Measurements from ENCODE around the gene PEX1.
"Not testable (repeated sequence)": the region's sequence is repeated elsewhere in the genome, so short reads cannot be mapped to it uniquely, and the experiment has no call there.

PEX1 gene

DNA sequence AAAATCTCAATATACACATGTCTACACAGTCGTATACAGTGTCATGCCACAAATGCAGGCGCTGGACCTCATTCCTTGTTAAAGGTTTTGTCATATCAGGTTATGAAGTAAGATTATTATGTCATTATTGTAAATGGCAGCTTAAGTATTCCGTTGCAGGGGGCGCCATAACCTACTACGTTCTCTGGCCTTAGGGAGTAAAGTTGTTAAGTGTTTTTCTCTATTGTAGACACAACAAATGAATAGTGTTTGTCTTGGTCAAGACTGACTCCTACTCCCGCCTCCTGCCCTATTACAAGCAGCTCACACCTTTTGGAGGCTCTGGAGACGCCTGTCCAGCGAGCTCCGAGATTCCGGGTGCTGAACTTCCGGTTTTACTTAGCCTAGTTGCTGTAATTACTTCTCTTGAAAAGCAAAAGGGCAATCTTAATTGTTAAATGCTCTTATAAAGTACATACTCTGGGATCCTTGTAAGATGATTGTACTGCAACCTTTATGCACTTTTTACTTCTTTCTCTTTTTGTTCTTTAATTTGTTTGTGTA, 80.0 kb downstream of the PEX1 start:
- H2BK120ac ChIP-seq (ENCODE audit: insufficient read depth, low read length, poor library complexity), result no peak overlapping the region
- H3K27ac ChIP-seq (ENCODE audit: low read depth, low read length), result peak overlapping the region; percentile 95
- H3K4me1 ChIP-seq (ENCODE audit: control insufficient read depth in 1 of 2, insufficient read depth in 2 of 2, low read length in 2 of 2), result no peaks in the 10 kb centered on the region
- no CpG with 5 or more reads among the region's 11 CpGs for WGBS (ENCODE audit: extremely low coverage, insufficient coverage, insufficient read length)
- no peak overlapping the region for H3K14ac ChIP-seq (ENCODE audit: low read length)
- H3K4me3 ChIP-seq (ENCODE audit: low read depth, low read length), result peak overlapping the region; percentile 40
- H2AK5ac ChIP-seq (ENCODE audit: low read length), result no peak overlapping the region
- peaks cover 5% of the 10 kb centered on the region for H3K79me2 ChIP-seq (ENCODE audit: control insufficient read depth, insufficient read depth, low read length, poor library complexity)
- peaks cover 5 to 12% of the 10 kb centered on the region in 2 experiments for H3K36me3 ChIP-seq (ENCODE audit: control insufficient read depth in 1 of 2, insufficient read depth in 2 of 2, low read length in 2 of 2)
- no peak overlapping the region for H2AFZ ChIP-seq (ENCODE audit: insufficient read depth, low read length, poor library complexity)
- H3K9ac ChIP-seq (ENCODE audit: low read length), result no peak overlapping the region
- H3K9me3 ChIP-seq (ENCODE audit: insufficient read depth, low read depth, low read length), result no peaks in the 10 kb centered on the region
- DNase-seq, result peak; percentile 75 to 76
- no peak overlapping the region for H4K91ac ChIP-seq (ENCODE audit: low read depth, low read length)
- no peak overlapping the region for H4K12ac ChIP-seq (ENCODE audit: low read depth, low read length)
- no peak overlapping the region for H3K4ac ChIP-seq (ENCODE audit: low read depth, low read length)
- H3K27me3 ChIP-seq (ENCODE audit: insufficient read depth, low read length), result no peaks in the 10 kb centered on the region
- peak overlapping the region; percentile 95 for H2BK5ac ChIP-seq (ENCODE audit: low read depth, low read length, poor library complexity)
- H3K18ac ChIP-seq (ENCODE audit: low read length), result no peak overlapping the region
- peak overlapping the region; percentile 92 for H3K4me2 ChIP-seq (ENCODE audit: low read length)
- H2BK12ac ChIP-seq (ENCODE audit: low read length), result no peak overlapping the region
- peaks cover 7% of the 10 kb centered on the region for H3K79me1 ChIP-seq (ENCODE audit: low read length)
- no peak overlapping the region for H4K8ac ChIP-seq (ENCODE audit: low read depth, low read length)
- no peak overlapping the region for H3K23ac ChIP-seq (ENCODE audit: low read length)

DNA sequence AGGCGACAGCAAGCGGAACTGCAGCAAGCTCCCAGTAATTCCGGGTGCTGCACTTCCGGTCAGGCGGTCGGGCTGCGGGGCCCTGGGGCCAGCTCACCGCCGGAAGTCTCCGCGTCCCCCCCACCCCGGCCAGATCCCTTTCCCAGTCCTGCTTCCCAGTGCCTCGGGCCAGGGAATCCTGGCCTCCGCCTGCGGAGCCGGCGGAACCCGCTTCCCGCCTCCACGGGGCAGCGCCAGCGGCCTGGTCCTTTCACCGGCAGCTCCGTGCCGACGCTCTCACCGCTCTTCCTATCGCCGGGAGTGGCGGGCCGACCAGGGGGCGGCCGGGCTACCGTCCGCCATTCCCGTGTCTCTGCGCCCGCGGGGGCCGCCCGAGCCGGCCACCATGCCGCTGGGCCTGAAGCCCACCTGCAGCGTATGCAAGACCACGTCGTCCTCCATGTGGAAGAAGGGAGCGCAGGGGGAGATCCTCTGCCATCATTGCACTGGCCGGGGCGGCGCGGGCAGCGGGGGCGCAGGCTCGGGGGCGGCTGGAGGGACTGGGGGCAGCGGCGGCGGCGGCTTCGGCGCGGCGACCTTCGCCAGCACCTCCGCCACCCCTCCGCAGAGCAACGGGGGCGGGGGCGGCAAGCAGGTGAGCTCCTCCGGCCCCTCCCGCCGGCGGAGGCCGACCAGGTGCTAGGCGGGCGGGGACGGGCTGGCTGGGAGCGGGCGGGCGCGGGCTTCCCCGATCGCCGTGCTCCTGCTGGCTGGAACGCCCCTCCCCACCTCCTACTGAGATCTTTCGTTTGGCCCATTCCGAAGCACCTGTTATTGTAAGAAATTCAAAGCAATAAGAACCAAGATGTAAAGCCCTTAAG, 80.7 kb downstream of the PEX1 start, which contains the start of gene GATAD1:
Gene GATAD1, plus strand, starts transcription at position 138 of the 860 bp plus-strand sequence. Its CDS starts 248 bp downstream, at position 386.
- no peaks in the 10 kb centered on the region for H3K9me3 ChIP-seq (ENCODE audit: insufficient read depth, low read depth, low read length)
- no CpG with 5 or more reads among the region's 87 CpGs for WGBS (ENCODE audit: extremely low coverage, insufficient coverage, insufficient read length)
- H4K8ac ChIP-seq (ENCODE audit: low read depth, low read length), result peak within 1 kb of the TSS; percentile 94
- H3K18ac ChIP-seq (ENCODE audit: low read length), result peak within 1 kb of the TSS; percentile 55
- H4K12ac ChIP-seq (ENCODE audit: low read depth, low read length), result peak within 1 kb of the TSS; percentile 95
- H2BK5ac ChIP-seq (ENCODE audit: low read depth, low read length, poor library complexity), result peak within 1 kb of the TSS; percentile 95
- no peak within 1 kb of the TSS for H3K23ac ChIP-seq (ENCODE audit: low read length)
- peak within 1 kb of the TSS; percentile 58 for H2BK12ac ChIP-seq (ENCODE audit: low read length)
- peak within 1 kb of the TSS; percentile 97 for H3K9ac ChIP-seq (ENCODE audit: low read length)
- no peaks in the 10 kb centered on the region for H3K27me3 ChIP-seq (ENCODE audit: insufficient read depth, low read length)
- peak within 1 kb of the TSS; percentile 82 for H4K91ac ChIP-seq (ENCODE audit: low read depth, low read length)
- peak within 1 kb of the TSS; percentile 87 for H3K14ac ChIP-seq (ENCODE audit: low read length)
- H2AFZ ChIP-seq (ENCODE audit: insufficient read depth, low read length, poor library complexity), result peak within 1 kb of the TSS; percentile 86
- DNase-seq, result peak; percentile 92 to 98
- H3K79me2 ChIP-seq (ENCODE audit: control insufficient read depth, insufficient read depth, low read length, poor library complexity), result peaks cover 5% of the 10 kb centered on the region
- H3K4ac ChIP-seq (ENCODE audit: low read depth, low read length), result peak within 1 kb of the TSS; percentile 93
- peak within 1 kb of the TSS; percentile 95 for H3K27ac ChIP-seq (ENCODE audit: low read depth, low read length)
- H2AK5ac ChIP-seq (ENCODE audit: low read length), result peak within 1 kb of the TSS; percentile 11
- peak within 1 kb of the TSS; percentile 92 for H3K4me2 ChIP-seq (ENCODE audit: low read length)
- peaks cover 5 to 10% of the 10 kb centered on the region in 2 experiments for H3K36me3 ChIP-seq (ENCODE audit: control insufficient read depth in 1 of 2, insufficient read depth in 2 of 2, low read length in 2 of 2)
- peak within 1 kb of the TSS; percentile 97 for H3K4me3 ChIP-seq (ENCODE audit: low read depth, low read length)
- H2BK120ac ChIP-seq (ENCODE audit: insufficient read depth, low read length, poor library complexity), result peak within 1 kb of the TSS; percentile 76
- peaks cover 7% of the 10 kb centered on the region for H3K79me1 ChIP-seq (ENCODE audit: low read length)
- no peaks in the 10 kb centered on the region for H3K4me1 ChIP-seq (ENCODE audit: control insufficient read depth in 1 of 2, insufficient read depth in 2 of 2, low read length in 2 of 2)

GRCh38 chr7:92446869-92447344, 81.4 kb downstream of the PEX1 start:
- H3K27ac ChIP-seq (ENCODE audit: low read depth, low read length), result no peak overlapping the region
- no peak overlapping the region for H3K4me3 ChIP-seq (ENCODE audit: low read depth, low read length)
- H3K18ac ChIP-seq (ENCODE audit: low read length), result no peak overlapping the region
- H3K36me3 ChIP-seq (ENCODE audit: control insufficient read depth in 1 of 2, insufficient read depth in 2 of 2, low read length in 2 of 2), result peaks cover 2 to 5% of the 10 kb centered on the region in 2 experiments
- no peak for DNase-seq
- no peaks in the 10 kb centered on the region for H3K4me1 ChIP-seq (ENCODE audit: control insufficient read depth in 1 of 2, insufficient read depth in 2 of 2, low read length in 2 of 2)
- peak overlapping the region; percentile 86 for H2AFZ ChIP-seq (ENCODE audit: insufficient read depth, low read length, poor library complexity)
- no peak overlapping the region for H2AK5ac ChIP-seq (ENCODE audit: low read length)
- no peak overlapping the region for H2BK5ac ChIP-seq (ENCODE audit: low read depth, low read length, poor library complexity)
- peak overlapping the region; percentile 67 for H3K9ac ChIP-seq (ENCODE audit: low read length)
- peak overlapping the region; percentile 94 for H4K8ac ChIP-seq (ENCODE audit: low read depth, low read length)
- no peaks in the 10 kb centered on the region for H3K9me3 ChIP-seq (ENCODE audit: insufficient read depth, low read depth, low read length)
- H2BK120ac ChIP-seq (ENCODE audit: insufficient read depth, low read length, poor library complexity), result peak overlapping the region; percentile 76
- peaks cover 5% of the 10 kb centered on the region for H3K79me2 ChIP-seq (ENCODE audit: control insufficient read depth, insufficient read depth, low read length, poor library complexity)
- peak overlapping the region; percentile 44 for H4K12ac ChIP-seq (ENCODE audit: low read depth, low read length)
- peaks cover 7% of the 10 kb centered on the region for H3K79me1 ChIP-seq (ENCODE audit: low read length)
- no peaks in the 10 kb centered on the region for H3K27me3 ChIP-seq (ENCODE audit: insufficient read depth, low read length)
- H4K91ac ChIP-seq (ENCODE audit: low read depth, low read length), result peak overlapping the region; percentile 18
- no peak overlapping the region for H3K23ac ChIP-seq (ENCODE audit: low read length)
- peak overlapping the region; percentile 58 for H2BK12ac ChIP-seq (ENCODE audit: low read length)
- H3K4me2 ChIP-seq (ENCODE audit: low read length), result peak overlapping the region; percentile 51
- H3K14ac ChIP-seq (ENCODE audit: low read length), result peak overlapping the region; percentile 43
- WGBS (ENCODE audit: extremely low coverage, insufficient coverage, insufficient read length), result no CpG with 5 or more reads among the region's 21 CpGs
- H3K4ac ChIP-seq (ENCODE audit: low read depth, low read length), result no peak overlapping the region

DNA sequence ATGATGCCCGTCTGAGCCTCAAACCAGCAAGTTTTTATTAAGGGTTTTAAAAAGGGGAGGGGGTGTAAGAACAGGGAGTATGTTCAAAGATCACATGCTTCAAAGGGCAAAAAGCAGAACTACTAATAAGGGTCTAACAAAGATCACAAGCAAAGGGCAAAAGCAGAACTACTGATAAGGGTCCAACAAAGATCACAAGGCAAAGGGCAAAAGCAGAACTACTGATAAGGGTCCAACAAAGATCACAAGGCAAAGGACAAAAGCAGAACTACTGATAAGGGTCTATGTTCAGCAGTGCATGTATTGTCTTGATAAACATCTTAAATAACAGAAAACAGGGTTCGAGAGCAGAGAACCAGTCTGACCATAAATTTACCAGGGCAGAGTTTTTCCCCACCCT, 85.6 kb downstream of the PEX1 start:
- H3K9me3 ChIP-seq (ENCODE audit: insufficient read depth, low read depth, low read length); H2BK120ac ChIP-seq (ENCODE audit: insufficient read depth, low read length, poor library complexity); H3K36me3 ChIP-seq (ENCODE audit: control insufficient read depth in 1 of 2, insufficient read depth in 2 of 2, low read length in 2 of 2): not testable (repeated sequence)

More for the DNA sequence above, 85.6 kb downstream of the PEX1 start:
- H3K27ac ChIP-seq (ENCODE audit: low read depth, low read length); H3K14ac ChIP-seq (ENCODE audit: low read length); H2BK5ac ChIP-seq (ENCODE audit: low read depth, low read length, poor library complexity); H3K9ac ChIP-seq (ENCODE audit: low read length); H3K4me2 ChIP-seq (ENCODE audit: low read length); H4K91ac ChIP-seq (ENCODE audit: low read depth, low read length); H3K18ac ChIP-seq (ENCODE audit: low read length); H3K27me3 ChIP-seq (ENCODE audit: insufficient read depth, low read length); H3K4me3 ChIP-seq (ENCODE audit: low read depth, low read length); H3K79me2 ChIP-seq (ENCODE audit: control insufficient read depth, insufficient read depth, low read length, poor library complexity); H2BK12ac ChIP-seq (ENCODE audit: low read length); H4K12ac ChIP-seq (ENCODE audit: low read depth, low read length); H3K23ac ChIP-seq (ENCODE audit: low read length); H2AFZ ChIP-seq (ENCODE audit: insufficient read depth, low read length, poor library complexity); H3K4ac ChIP-seq (ENCODE audit: low read depth, low read length); H2AK5ac ChIP-seq (ENCODE audit: low read length); H4K8ac ChIP-seq (ENCODE audit: low read depth, low read length); H3K79me1 ChIP-seq (ENCODE audit: low read length); H3K4me1 ChIP-seq (ENCODE audit: control insufficient read depth in 1 of 2, insufficient read depth in 2 of 2, low read length in 2 of 2); DNase-seq: not testable (repeated sequence)
- WGBS (ENCODE audit: extremely low coverage, insufficient coverage, insufficient read length), result no CpG with 5 or more reads among the region's 2 CpGs

Data from trophoblast cell (in vitro differentiated cells and primary cell).